HEK293 (cell line): ENCODE results near the gene KREMEN1.
A peak's percentile ranks its signal among the peaks of the same experiment; 100 is the strongest.
"Not testable (repeated sequence)": the region's sequence is repeated elsewhere in the genome, so short reads cannot be mapped to it uniquely, and the experiment has no call there.

Source experiments
- CTCF ChIA-PET: fragments of 350-600 bp; formaldehyde crosslinking; extraction: SDS; loops from one replicate; lab custom pipeline; 2021; ENCODE audit warnings: antibody characterized with exemption; lab: Yijun Ruan, JAX
- POLR2A ChIA-PET: fragments of 300-600 bp; formaldehyde crosslinking; extraction: SDS; loops from one replicate; lab custom pipeline; 2020; ENCODE audit warnings: antibody characterized with exemption, inconsistent platforms; lab: Yijun Ruan, JAX
- H3K27ac ChIP-seq: fragments of 200-500 bp; sonication (Bioruptor generic); 2 replicates; pipeline ENCODE4 v1.5.1; 2014; ENCODE audit warnings: low read depth, low read length, control low read depth, inconsistent platforms; ENCODE audit errors: extremely low read depth
- H3K36me3 ChIP-seq, 2 experiments: fragments of 200-500 bp in 1 of 2; sonication (Bioruptor generic) in 1 of 2; 1 replicate in 1 of 2; 2 replicates in 1 of 2; pipeline ENCODE4 v1.5.1; 2014 to 2017; ENCODE audit warnings: inconsistent platforms in 2 of 2, low read length in 2 of 2; ENCODE audit not compliant: control insufficient read depth in 2 of 2, insufficient read depth in 1 of 2
- H3K4me1 ChIP-seq: fragments of 200-500 bp; sonication (Bioruptor generic); 2 replicates; pipeline ENCODE4 v1.5.1; 2014; ENCODE audit warnings: mild to moderate bottlenecking, low read length, inconsistent platforms; ENCODE audit not compliant: control insufficient read depth, insufficient read depth
- H3K4me3 ChIP-seq: 2 replicates; pipeline ENCODE4 v1.5.1; 2011; ENCODE audit warnings: low read depth, mild to moderate bottlenecking, control low read depth, low read length, moderate library complexity
- H3K9me3 ChIP-seq: fragments of 200-500 bp; sonication (Bioruptor generic); 2 replicates; pipeline ENCODE4 v1.5.1; 2014; ENCODE audit warnings: low read depth, low read length, inconsistent platforms; ENCODE audit not compliant: control insufficient read depth, insufficient read depth
- INSM2 ChIP-seq: fragments of 450-650 bp; formaldehyde crosslinking; IDR thresholded peaks from 2 replicates; pipeline ENCODE4 v1.5.1; 2016; ENCODE audit warnings: missing biosample characterization, missing genetic modification characterization
- OSR2 ChIP-seq: fragments of 450-650 bp; formaldehyde crosslinking; IDR thresholded peaks from 2 replicates; pipeline ENCODE4 v1.5.1; 2016; ENCODE audit warnings: missing biosample characterization, missing genetic modification characterization
- PRDM6 ChIP-seq: fragments of 450-650 bp; formaldehyde crosslinking; IDR thresholded peaks from 2 replicates; pipeline ENCODE4 v1.5.1; 2017; ENCODE audit warnings: missing biosample characterization, missing genetic modification characterization
- ZNF514 ChIP-seq: fragments of 450-650 bp; formaldehyde crosslinking; IDR thresholded peaks from 2 replicates; pipeline ENCODE4 v1.5.1; 2016; ENCODE audit warnings: missing biosample characterization, missing genetic modification characterization
- ZNF521 ChIP-seq: fragments of 450-650 bp; formaldehyde crosslinking; IDR thresholded peaks from 2 replicates; pipeline ENCODE4 v1.5.1; 2017; ENCODE audit warnings: missing biosample characterization, mild to moderate bottlenecking, missing genetic modification characterization
- ZNF600 ChIP-seq: fragments of 450-650 bp; formaldehyde crosslinking; IDR thresholded peaks from 2 replicates; pipeline ENCODE4 v1.5.1; 2016; ENCODE audit warnings: missing biosample characterization, missing genetic modification characterization
- ZNF677 ChIP-seq: fragments of 450-650 bp; IDR thresholded peaks from 2 replicates; pipeline ENCODE4 v1.5.0; 2018; ENCODE audit warnings: missing biosample characterization, mild to moderate bottlenecking, missing genetic modification characterization, moderate library complexity
- ZNF830 ChIP-seq: fragments of 450-650 bp; IDR thresholded peaks from 2 replicates; pipeline ENCODE4 v1.5.0; 2018; ENCODE audit warnings: missing biosample characterization, missing genetic modification characterization, low read depth, mild to moderate bottlenecking, moderate library complexity
- ZXDB ChIP-seq: fragments of 450-650 bp; formaldehyde crosslinking; IDR thresholded peaks from 2 replicates; pipeline ENCODE4 v1.5.1; 2016; ENCODE audit warnings: missing biosample characterization, missing genetic modification characterization
- TF ChIP-seq, protein P1 (sequence below): fragments of 450-650 bp; formaldehyde crosslinking; IDR thresholded peaks from 2 replicates; pipeline ENCODE4 v1.5.1; 2016; ENCODE audit warnings: missing biosample characterization, missing genetic modification characterization

Gene KREMEN1

GRCh38 chr22:29080106-29080975 lies 7.5 kb downstream of the KREMEN1 start (continued):
- TF ChIP-seq ZNF830 (tag by site-specific recombination) (no peak), ZXDB (peak; percentile 51), OSR2 (tag by site-specific recombination) (peak; percentile 86), INSM2 (tag by site-specific recombination) (no peak), PRDM6 (tag by site-specific recombination) (peak; percentile 69)
- TF ChIP-seq, protein P1, sequence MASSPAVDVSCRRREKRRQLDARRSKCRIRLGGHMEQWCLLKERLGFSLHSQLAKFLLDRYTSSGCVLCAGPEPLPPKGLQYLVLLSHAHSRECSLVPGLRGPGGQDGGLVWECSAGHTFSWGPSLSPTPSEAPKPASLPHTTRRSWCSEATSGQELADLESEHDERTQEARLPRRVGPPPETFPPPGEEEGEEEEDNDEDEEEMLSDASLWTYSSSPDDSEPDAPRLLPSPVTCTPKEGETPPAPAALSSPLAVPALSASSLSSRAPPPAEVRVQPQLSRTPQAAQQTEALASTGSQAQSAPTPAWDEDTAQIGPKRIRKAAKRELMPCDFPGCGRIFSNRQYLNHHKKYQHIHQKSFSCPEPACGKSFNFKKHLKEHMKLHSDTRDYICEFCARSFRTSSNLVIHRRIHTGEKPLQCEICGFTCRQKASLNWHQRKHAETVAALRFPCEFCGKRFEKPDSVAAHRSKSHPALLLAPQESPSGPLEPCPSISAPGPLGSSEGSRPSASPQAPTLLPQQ (tag by site-specific recombination): peak; percentile 54; the same call in 1 of the 2 replicates

- TF ChIP-seq ZNF521 (tag by site-specific recombination): no peak
- no peak for TF ChIP-seq ZNF600 (tag by site-specific recombination)
- TF ChIP-seq ZNF677 (tag by site-specific recombination): no peak
- Histone ChIP-seq H3K4me1 (peaks cover 29% of the 10 kb centered on the region), H3K27ac (no peak overlapping the region), H3K4me3 (no peak overlapping the region), H3K9me3 (no peaks in the 10 kb centered on the region), H3K36me3 (no peaks in the 10 kb centered on the region; a peak in 1 of 3 replicates)
- ChIA-PET CTCF (interaction anchor here (1.0 to 3.2 kb wide), 5 partner anchors 22 to 253 kb away, joined by 3 to 16 read pairs (median 6); no protein-coding TSS in a partner anchor), POLR2A (no interaction called here)
These were observed 8.8 kb downstream of the KREMEN1 start for GRCh38 chr22:29081517-29082236.

DNA sequence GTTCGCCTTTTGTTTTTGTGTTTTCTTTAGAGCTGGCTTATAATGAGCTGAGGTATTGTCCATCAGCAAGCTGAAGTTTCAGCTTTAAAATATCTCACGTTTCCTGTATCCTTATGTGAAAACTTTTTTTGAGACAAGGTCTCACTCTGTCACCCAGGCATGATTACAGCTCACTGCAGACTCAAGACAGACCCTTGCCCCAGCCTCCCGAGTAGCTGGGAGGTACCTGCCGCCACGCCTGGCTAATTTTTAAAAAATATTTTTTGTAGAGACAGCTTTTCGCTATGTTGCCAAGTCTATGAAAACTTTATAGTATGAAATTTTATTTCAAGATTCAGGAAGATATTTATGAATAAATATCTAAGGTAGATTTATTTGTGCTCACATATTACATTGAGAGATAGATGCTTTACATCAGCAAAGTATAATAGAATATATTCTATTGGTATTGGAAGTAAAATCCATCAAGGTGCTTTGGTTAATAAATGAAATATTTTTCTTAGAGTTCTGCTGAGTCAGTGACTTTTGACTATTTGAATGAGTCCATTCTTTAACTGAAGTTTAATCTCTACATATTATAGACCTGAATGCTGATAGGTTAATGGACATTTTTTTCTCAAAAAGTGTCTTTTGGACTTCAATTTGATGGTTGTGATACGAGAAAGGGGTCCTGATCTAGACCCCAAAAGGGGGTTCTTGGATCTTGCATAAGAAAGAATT lies 10.2 kb downstream of the KREMEN1 start:
- no peaks in the 10 kb centered on the region for H3K36me3 ChIP-seq
- H3K27ac ChIP-seq: no peak overlapping the region
- peaks cover 29% of the 10 kb centered on the region for H3K4me1 ChIP-seq
- TF ChIP-seq ZNF514 (tag by site-specific recombination): no peak
- ChIA-PET POLR2A (interaction anchor here (0.8 to 1.1 kb wide), 2 partner anchors 10 to 11 kb away, joined by 3 to 4 read pairs; partner anchors contain the start of gene KREMEN1), CTCF (interaction anchor here (1.3 to 3.2 kb wide), 3 partner anchors 21 to 254 kb away, joined by 4 to 16 read pairs (median 6); no protein-coding TSS in a partner anchor)
- no peaks in the 10 kb centered on the region for H3K9me3 ChIP-seq
- H3K4me3 ChIP-seq: no peak overlapping the region

- H3K36me3 ChIP-seq, H3K27ac ChIP-seq, H3K4me3 ChIP-seq, H3K9me3 ChIP-seq, POLR2A ChIA-PET: not testable (repeated sequence)
- CTCF ChIA-PET: interaction anchor here (3.2 kb wide), 1 partner anchor 71 kb away, joined by 16 read pairs; no protein-coding TSS in a partner anchor
- H3K4me1 ChIP-seq: peaks cover 25% of the 10 kb centered on the region
These were observed 10.7 kb downstream of the KREMEN1 start for GRCh38 chr22:29083576-29083932.
